Fibroblast of lung (primary cell): ENCODE measurements around the gene ATXN7L1. TPM values are rescaled to one million over a fixed set of nuclear protein-coding genes. Genes with fewer than 3 reads are reported as not detected.

Experiments
- DNase-seq, 2 donors: peaks; one replicate each; pipeline versions ENCODE4 v3.0.0 to v3.0.0-alpha.2; 2010; ENCODE audit warnings: low read depth in 2 of 2
- H2AFZ ChIP-seq: 2 replicates; pipeline ENCODE4 v1.5.1; 2012; ENCODE audit warnings: low read length, control low read depth, inconsistent platforms
- H3K27ac ChIP-seq: 2 replicates; pipeline ENCODE4 v1.5.1; 2011; ENCODE audit warnings: low read length, control low read depth; ENCODE audit not compliant: insufficient read depth
- H3K27me3 ChIP-seq: 2 replicates; pipeline ENCODE4 v1.5.1; 2011; ENCODE audit warnings: mild to moderate bottlenecking, low read length; ENCODE audit not compliant: control insufficient read depth, insufficient read depth
- H3K36me3 ChIP-seq: 2 replicates; pipeline ENCODE4 v1.5.1; 2011; ENCODE audit warnings: low read length; ENCODE audit not compliant: control insufficient read depth, insufficient read depth
- H3K4me1 ChIP-seq: 2 replicates; pipeline ENCODE4 v1.5.1; 2011; ENCODE audit warnings: low read length; ENCODE audit not compliant: control insufficient read depth, insufficient read depth; ENCODE audit errors: extremely low read depth
- H3K4me2 ChIP-seq: 2 replicates; pipeline ENCODE4 v1.5.1; 2011; ENCODE audit warnings: low read length, control low read depth; ENCODE audit not compliant: insufficient read depth; ENCODE audit errors: extremely low read depth
- H3K4me3 ChIP-seq, 4 experiments: fragments of 200-600 bp in 1 of 4; sonication (generic) in 1 of 4; replicated peaks in 1 of 4; 2 replicates each; pipeline ENCODE4 v1.5.1; 2011 to 2016; ENCODE audit warnings: low read length in 4 of 4, low read depth in 3 of 4, mild to moderate bottlenecking in 3 of 4, control low read depth in 2 of 4, inconsistent platforms in 1 of 4, mixed read lengths in 1 of 4; ENCODE audit not compliant: insufficient read depth in 1 of 4; ENCODE audit errors: control extremely low read depth in 1 of 4
- H3K79me2 ChIP-seq: 2 replicates; pipeline ENCODE4 v1.5.1; 2012; ENCODE audit warnings: mild to moderate bottlenecking, low read length, inconsistent platforms; ENCODE audit not compliant: control insufficient read depth, insufficient read depth
- H3K9ac ChIP-seq: 2 replicates; pipeline ENCODE4 v1.5.1; 2011; ENCODE audit warnings: mild to moderate bottlenecking, low read length, control low read depth; ENCODE audit not compliant: insufficient read depth
- H3K9me3 ChIP-seq: 2 replicates; pipeline ENCODE4 v1.5.1; 2012; ENCODE audit warnings: low read depth, low read length; ENCODE audit not compliant: control insufficient read depth, insufficient read depth
- H4K20me1 ChIP-seq: 2 replicates; pipeline ENCODE4 v1.5.1; 2011; ENCODE audit warnings: low read length; ENCODE audit not compliant: control insufficient read depth, insufficient read depth; ENCODE audit errors: extremely low read depth
- EZH2 ChIP-seq: IDR thresholded peaks from 2 replicates; pipeline ENCODE4 v1.5.1; 2012; ENCODE audit warnings: low read length, control low read depth, mild to moderate bottlenecking; ENCODE audit errors: missing control alignments
- polyA plus RNA-seq, 2 donors: library from polyadenylated mRNA; depleted of rRNA in 1 of 2; stranded (reverse) in 1 of 2; unstranded in 1 of 2; fragments of >200 nt; gene quantifications; 2 replicates each; pipeline ENCODE4 v1.2.1, GENCODE V29; 2011 to 2012; ENCODE audit warnings: missing spikeins in 1 of 2
- total RNA-seq: library from RNA; depleted of rRNA; stranded (reverse); fragments of >200 nt; gene quantifications from 2 replicates; pipeline ENCODE4 v1.2.1, GENCODE V29; 2014
- TF ChIP-seq, protein P1 (sequence below), 2 donors: IDR thresholded peaks in 1 of 2; conservative IDR thresholded peaks in 1 of 2; 1 replicate in 1 of 2; 2 replicates in 1 of 2; pipeline ENCODE4 v1.5.1; 2011 to 2012; ENCODE audit warnings: low read length in 2 of 2, control low read depth in 1 of 2, inconsistent platforms in 1 of 2, low read depth in 1 of 2, mild to moderate bottlenecking in 1 of 2

The ATXN7L1 gene
- total and polyA plus RNA-seq, 2 donors (not counting 1 experiment from before 2014, with no cell fraction given) = 5.1 to 9.4 TPM

DNA sequence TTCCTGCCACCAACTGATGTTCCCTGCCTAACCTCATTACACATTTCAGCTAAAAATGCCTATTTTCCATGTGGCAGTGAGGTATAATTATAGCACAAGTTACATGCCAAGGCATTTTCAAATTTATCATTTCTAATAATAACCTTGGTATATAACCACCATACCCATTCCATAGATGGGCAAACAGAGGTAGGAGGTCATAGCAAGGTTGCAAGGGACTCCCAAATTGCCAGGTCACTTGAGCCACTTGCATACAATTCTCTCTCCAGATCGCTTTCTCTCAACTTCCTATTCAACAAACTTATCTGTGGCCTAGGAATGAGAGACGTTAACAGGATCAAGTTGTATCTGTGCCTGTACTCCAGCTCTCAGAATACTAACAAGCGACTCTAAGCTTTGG is 108.3 kb downstream of the ATXN7L1 start:
- Histone ChIP-seq H2AFZ (no peak overlapping the region), H3K36me3 (no peaks in the 10 kb centered on the region), H3K4me2 (no peak overlapping the region), H3K4me3 (no peak overlapping the region), H3K27me3 (no peaks in the 10 kb centered on the region), H3K9me3 (no peaks in the 10 kb centered on the region), H3K27ac (no peak overlapping the region), H3K79me2 (no peaks in the 10 kb centered on the region), H3K4me1 (peaks cover 25% of the 10 kb centered on the region), H4K20me1 (no peaks in the 10 kb centered on the region), H3K9ac (no peak overlapping the region)
- TF ChIP-seq, protein P1, sequence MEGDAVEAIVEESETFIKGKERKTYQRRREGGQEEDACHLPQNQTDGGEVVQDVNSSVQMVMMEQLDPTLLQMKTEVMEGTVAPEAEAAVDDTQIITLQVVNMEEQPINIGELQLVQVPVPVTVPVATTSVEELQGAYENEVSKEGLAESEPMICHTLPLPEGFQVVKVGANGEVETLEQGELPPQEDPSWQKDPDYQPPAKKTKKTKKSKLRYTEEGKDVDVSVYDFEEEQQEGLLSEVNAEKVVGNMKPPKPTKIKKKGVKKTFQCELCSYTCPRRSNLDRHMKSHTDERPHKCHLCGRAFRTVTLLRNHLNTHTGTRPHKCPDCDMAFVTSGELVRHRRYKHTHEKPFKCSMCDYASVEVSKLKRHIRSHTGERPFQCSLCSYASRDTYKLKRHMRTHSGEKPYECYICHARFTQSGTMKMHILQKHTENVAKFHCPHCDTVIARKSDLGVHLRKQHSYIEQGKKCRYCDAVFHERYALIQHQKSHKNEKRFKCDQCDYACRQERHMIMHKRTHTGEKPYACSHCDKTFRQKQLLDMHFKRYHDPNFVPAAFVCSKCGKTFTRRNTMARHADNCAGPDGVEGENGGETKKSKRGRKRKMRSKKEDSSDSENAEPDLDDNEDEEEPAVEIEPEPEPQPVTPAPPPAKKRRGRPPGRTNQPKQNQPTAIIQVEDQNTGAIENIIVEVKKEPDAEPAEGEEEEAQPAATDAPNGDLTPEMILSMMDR (conservative IDR thresholded peaks at IDR 0.05 in 1 of 2, IDR thresholded peaks at IDR 0.05 in 1 of 2; ENCODE audit: low read depth in 1 of 2, low read length in 2 of 2) = no peak
- TF ChIP-seq EZH2 = no peak
- DNase-seq = no peak

GRCh38 chr7:105766421-105767073 is 109.9 kb downstream of the ATXN7L1 start:
- no peak for TF ChIP-seq EZH2
- TF ChIP-seq, protein P1 (conservative IDR thresholded peaks at IDR 0.05 in 1 of 2, IDR thresholded peaks at IDR 0.05 in 1 of 2; ENCODE audit: low read depth in 1 of 2, low read length in 2 of 2) = no peak
- Histone ChIP-seq H3K9me3 (no peaks in the 10 kb centered on the region), H3K4me1 (peaks cover 25% of the 10 kb centered on the region), H3K9ac (no peak overlapping the region), H3K79me2 (no peaks in the 10 kb centered on the region), H3K27ac (no peak overlapping the region), H2AFZ (no peak overlapping the region), H3K4me3 (no peak overlapping the region), H3K27me3 (no peaks in the 10 kb centered on the region), H3K36me3 (no peaks in the 10 kb centered on the region), H4K20me1 (no peaks in the 10 kb centered on the region), H3K4me2 (peak overlapping the region; percentile 52)
- DNase-seq = peak; percentile 31 to 82

GRCh38 chr7:105765846-105766245 is 110.6 kb downstream of the ATXN7L1 start:
- no peaks in the 10 kb centered on the region for H3K36me3 ChIP-seq
- H3K27ac ChIP-seq = no peak overlapping the region
- peak in 1 of 2 donors; percentile 49 for DNase-seq
- no peak overlapping the region for H3K4me3 ChIP-seq
- H3K9ac ChIP-seq = no peak overlapping the region
- no peak overlapping the region for H3K4me2 ChIP-seq
- H3K4me1 ChIP-seq = peaks cover 28% of the 10 kb centered on the region
- no peaks in the 10 kb centered on the region for H3K9me3 ChIP-seq
- TF ChIP-seq, protein P1 (conservative IDR thresholded peaks at IDR 0.05 in 1 of 2, IDR thresholded peaks at IDR 0.05 in 1 of 2; ENCODE audit: low read depth in 1 of 2, low read length in 2 of 2) = no peak
- no peak for TF ChIP-seq EZH2
- no peaks in the 10 kb centered on the region for H3K27me3 ChIP-seq
- H2AFZ ChIP-seq = no peak overlapping the region
- no peaks in the 10 kb centered on the region for H3K79me2 ChIP-seq
- no peaks in the 10 kb centered on the region for H4K20me1 ChIP-seq
